Measurements from ENCODE around the gene FAM47C.
"Not testable (repeated sequence)": the region's sequence is repeated elsewhere in the genome, so short reads cannot be mapped to it uniquely, and the experiment has no call there.

GRCh38 chrX:37008182-37008581 lies at the start of gene FAM47C:
- not testable (repeated sequence) for TF ChIP-seq CTCF (IDR thresholded peaks at IDR 0.05 in 4 of 5, conservative IDR thresholded peaks at IDR 0.05 in 1 of 5); POLR2A (IDR thresholded peaks at IDR 0.05)
